HG03469 (cell line): ENCODE data around the gene KBTBD6.
"Not testable (repeated sequence)": the region's sequence is repeated elsewhere in the genome, so short reads cannot be mapped to it uniquely, and the experiment has no call there.

Source experiments
- ATAC-seq: cut with Tn5 transposase; IDR thresholded peaks from one replicate; pipeline ENCODE4 v1.9.1; 2021; ENCODE audit warnings: mild to moderate bottlenecking, moderate library complexity, moderate number of reproducible peaks; ENCODE audit not compliant: unreplicated experiment

The KBTBD6 gene

GRCh38 chr13:41136396-41137031 is 3.9 kb upstream of the KBTBD6 start:
- no peak for ATAC-seq

- ATAC-seq, result no peak
Observed at GRCh38 chr13:41133951-41134350, 1.3 kb upstream of the KBTBD6 start.

DNA sequence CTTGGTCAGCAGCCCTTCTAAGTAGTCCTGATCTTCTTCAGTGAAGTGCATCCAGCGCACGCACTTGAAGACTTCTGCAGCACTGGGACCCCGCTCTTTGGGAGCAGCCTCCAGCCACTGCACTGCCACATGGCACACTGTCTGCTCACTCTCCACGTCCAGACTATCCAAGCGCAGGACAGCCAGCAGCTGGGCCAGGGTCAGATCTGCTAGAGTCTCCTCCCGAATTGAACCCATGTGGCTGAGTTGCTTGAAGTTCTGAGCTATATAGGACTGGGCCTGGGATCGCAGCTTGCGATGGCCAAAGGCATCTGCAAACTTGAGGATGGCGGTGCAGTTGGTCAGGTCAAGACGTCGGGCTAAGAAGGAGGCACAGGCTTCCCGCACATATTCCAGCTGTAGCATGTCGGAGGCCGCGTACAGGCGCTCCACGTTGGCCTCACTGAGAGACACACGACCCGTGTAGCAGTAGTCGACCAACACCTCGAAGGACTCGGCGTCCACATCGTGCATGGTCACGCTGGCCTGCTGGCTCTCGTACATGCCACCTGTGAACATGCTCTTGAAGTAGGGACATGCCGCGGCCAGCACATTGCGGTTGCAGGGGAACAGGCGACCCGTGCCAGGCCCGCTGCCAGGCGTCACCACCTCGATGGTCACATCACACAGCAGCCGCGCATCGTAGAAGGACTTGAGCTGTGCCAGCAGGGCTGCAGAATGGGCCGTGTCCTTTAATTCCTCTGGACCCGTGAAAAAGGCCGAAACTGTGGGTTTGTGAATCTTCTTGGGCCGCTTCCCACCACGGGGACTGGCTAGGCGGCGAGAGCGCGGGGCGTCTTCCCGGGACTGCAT is 716 bp downstream of the KBTBD6 start:
- ATAC-seq, result not testable (repeated sequence)

DNA sequence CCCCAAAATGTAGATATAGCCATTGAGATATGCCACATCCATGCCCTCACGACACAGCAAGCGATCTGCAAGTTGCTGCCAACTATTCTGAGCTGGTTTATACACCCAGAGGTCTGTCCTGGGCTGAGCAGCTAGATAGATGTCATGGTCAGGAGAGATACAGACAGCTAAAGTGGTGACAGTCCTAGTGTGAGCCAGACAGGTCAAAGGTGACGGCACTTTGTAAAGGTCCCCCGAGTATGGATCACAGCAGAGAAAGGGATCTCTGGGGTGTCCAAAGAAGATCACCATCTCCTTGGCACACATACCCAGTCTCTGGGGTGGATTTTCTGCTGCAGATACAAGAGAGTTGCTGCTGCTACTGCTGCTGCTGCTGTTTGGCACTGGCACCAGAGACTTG is 1.4 kb downstream of the KBTBD6 start:
- ATAC-seq, result not testable (repeated sequence)

- ATAC-seq, result no peak
Observed at GRCh38 chr13:41130356-41130755, 2.2 kb downstream of the KBTBD6 start.

DNA sequence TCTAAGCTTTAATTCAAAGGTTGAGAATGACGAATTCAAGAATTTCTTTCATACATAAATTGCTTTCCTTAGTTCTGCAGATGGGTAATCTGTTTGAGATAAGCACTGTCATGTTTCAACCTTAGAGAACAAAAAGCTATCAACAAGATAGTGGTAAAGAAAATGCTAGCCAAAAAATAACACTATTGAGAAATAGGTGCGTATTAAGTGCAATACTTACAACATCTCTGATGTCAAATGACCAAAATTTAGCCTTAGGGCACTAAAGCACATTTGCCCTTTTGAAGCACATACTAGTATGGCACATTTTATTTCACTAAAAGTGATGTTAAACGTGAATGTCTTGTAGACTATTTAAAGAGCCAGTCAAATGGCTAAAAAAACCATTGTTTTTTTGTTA is 4.9 kb downstream of the KBTBD6 start:
- no peak for ATAC-seq

DNA sequence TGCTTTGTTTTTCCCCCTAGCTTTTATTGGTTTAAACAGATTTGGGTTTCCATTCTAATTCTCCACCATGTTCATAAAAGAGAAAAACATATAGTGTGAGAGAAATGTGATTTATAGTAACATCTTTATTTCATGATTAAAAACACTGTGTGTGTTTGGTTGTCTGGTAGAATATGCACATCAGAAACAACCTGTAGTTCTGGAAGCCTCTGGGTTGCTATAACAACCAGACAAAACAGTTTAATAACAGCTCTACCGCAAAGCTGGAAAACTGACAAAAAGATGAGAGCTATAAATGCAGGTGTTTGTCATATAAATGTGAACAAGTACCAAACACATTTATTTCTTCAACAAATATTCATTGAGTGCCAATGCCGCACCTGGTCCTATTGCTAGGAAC is 9.8 kb downstream of the KBTBD6 start:
- no peak for ATAC-seq

DNA sequence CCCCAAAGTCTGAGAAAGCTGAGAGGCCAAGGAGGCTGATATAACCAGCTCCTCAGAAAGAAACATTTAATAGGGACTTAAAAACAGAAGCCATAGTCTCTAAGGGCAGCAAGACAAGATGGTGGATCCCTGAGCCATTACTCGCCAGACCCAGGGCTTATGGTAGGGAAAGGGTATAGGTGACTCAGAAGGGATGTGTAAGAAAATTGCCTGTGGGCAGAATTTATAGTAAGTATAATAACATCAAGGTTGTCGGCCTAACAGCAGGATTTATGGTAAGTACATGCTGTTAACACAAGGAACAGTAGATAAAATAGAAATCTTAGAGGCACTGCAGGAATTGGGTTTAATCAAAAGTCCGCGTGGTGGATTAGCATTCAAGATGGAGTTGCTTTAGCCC is 14.7 kb downstream of the KBTBD6 start:
- ATAC-seq, result no peak

DNA sequence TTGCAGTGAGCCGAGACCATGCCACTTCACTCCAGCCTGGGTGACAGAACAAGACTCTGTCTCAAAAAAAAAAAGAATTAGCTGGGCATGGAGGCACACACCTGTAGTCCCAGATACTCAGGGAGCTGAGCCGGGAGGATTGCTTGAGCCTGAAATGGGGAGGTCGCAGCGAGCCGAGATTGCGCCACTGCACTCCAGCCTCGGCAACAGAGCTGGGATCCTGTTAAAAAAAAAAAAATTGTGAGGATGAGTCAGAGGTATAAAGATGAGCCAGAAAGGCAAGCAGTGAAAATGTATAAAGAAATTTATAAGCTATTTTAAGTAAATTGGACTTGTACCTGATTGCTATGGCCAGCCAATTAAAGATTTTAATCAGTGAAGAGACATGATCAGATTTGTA is 21.1 kb downstream of the KBTBD6 start:
- no peak for ATAC-seq

- no peak for ATAC-seq
Observed at GRCh38 chr13:41107584-41108014, 25.0 kb downstream of the KBTBD6 start.

GRCh38 chr13:41107104-41107571 is 25.5 kb downstream of the KBTBD6 start:
- ATAC-seq, result no peak

GRCh38 chr13:41099986-41100385 is 32.6 kb downstream of the KBTBD6 start:
- ATAC-seq, result no peak

DNA sequence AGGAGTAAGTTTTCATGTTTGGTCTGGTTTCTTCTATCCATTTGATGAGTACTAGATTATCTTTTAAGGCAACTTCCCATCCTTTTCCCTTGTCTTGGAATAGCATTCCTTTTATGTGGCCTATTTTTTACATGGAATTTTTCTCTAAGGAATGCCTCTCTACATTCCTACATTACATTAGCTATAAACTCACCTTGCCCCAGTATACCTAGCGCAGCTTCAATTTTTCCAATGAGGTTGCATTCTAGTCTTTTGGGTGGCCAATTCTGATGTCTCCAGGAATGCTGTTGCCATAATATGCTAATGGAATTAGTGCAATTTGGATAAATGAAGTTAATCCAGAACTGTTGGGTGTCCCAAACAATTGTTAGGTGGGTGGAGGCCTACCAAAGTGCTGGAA is 33.8 kb downstream of the KBTBD6 start:
- ATAC-seq, result no peak

- ATAC-seq, result not testable (repeated sequence)
Observed at GRCh38 chr13:41095681-41096080, 36.9 kb downstream of the KBTBD6 start.

GRCh38 chr13:41085961-41086585 is 46.5 kb downstream of the KBTBD6 start:
- ATAC-seq, result no peak

- ATAC-seq, result no peak
Observed at GRCh38 chr13:41079725-41080124, 52.9 kb downstream of the KBTBD6 start.
